VCaP (cell line): ENCODE results near the gene CR2.

Source experiments
- H3K27ac ChIP-seq: fragments of 450-650 bp; 2 replicates; pipeline ENCODE4 v1.5.1; 2017
- TF ChIP-seq, protein P1 (sequence below): fragments of 450-650 bp; conservative IDR thresholded peaks from 2 replicates; pipeline ENCODE4 v1.5.1; 2017; ENCODE audit warnings: mild to moderate bottlenecking, moderate library complexity

CR2 gene

DNA sequence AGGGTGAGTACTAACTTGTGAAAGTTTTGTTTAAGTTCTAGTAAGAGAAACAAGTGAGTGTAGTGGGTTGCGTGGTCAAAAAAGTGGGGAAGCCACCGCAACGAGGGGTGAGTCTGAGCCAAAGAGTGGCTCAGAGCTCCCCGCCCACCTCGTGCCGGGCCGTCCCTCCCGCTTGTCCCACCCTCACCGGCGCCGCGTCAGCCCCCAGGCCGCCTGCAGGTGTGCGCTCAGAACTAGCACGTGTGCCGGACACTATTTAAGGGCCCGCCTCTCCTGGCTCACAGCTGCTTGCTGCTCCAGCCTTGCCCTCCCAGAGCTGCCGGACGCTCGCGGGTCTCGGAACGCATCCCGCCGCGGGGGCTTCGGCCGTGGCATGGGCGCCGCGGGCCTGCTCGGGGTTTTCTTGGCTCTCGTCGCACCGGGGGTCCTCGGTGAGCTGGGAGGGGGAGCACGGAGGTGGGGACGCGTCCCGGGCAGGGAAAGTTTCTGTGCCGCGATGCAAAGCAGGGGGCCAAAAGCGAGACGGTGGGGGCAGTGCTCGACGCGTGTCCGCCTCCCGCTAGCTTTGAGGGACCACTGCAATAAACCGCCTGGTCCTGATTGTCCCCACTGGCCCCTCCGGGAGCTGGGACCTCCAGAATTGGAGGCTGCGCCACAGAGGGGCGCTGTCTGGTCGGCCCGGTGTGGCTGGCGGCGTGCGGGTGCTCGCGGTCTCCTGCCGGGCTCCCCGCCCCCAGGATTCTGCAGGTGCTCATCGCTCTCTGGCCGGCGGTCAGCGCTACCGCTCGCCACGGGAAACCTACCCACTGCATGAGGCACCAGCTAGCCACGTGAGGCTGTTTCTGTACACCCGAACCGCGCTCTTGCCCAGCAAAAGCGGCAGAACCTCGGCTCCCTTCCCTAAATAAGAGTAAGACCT lies at the start of gene CR2:
CR2 (plus strand) TSS at position 283 of the 919 bp plus-strand sequence; CDS start at position 374, 91 bp downstream.
- H3K27ac ChIP-seq, result no peak within 1 kb of the TSS
- TF ChIP-seq, protein P1, sequence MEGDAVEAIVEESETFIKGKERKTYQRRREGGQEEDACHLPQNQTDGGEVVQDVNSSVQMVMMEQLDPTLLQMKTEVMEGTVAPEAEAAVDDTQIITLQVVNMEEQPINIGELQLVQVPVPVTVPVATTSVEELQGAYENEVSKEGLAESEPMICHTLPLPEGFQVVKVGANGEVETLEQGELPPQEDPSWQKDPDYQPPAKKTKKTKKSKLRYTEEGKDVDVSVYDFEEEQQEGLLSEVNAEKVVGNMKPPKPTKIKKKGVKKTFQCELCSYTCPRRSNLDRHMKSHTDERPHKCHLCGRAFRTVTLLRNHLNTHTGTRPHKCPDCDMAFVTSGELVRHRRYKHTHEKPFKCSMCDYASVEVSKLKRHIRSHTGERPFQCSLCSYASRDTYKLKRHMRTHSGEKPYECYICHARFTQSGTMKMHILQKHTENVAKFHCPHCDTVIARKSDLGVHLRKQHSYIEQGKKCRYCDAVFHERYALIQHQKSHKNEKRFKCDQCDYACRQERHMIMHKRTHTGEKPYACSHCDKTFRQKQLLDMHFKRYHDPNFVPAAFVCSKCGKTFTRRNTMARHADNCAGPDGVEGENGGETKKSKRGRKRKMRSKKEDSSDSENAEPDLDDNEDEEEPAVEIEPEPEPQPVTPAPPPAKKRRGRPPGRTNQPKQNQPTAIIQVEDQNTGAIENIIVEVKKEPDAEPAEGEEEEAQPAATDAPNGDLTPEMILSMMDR, result peak; percentile 46

DNA sequence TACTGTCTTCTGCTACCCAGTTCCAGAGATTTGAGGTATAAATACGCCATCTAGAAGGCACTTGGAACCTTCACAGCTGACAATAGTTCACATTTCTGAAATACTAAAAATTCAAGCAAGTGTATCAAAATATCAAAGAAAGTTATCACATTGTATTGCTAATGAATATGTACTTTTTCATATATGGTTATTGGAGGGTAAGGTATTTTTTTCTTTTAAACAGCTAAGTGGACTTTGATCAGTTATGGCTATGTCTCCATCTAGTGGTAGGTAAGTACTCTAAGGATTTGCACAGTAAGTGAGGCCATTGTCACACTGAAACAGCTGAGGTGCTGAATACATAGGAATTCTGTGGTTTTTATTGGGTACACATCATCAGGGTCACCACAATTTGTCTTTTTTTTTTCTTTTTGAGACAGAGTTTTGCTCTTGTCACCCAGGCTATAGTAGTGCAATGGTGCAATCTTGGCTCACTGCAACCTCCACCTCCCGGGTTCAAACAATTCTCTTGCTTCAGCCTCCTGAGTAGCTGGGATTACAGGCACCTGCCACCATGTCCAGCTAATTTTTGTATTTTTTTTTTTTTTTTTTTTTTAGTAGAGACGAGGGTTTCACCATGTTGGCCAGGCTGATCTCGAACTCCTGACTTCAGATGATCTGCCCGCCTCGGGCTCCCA lies 49.1 kb upstream of the CR2 start:
- no peak overlapping the region for H3K27ac ChIP-seq
- TF ChIP-seq, protein P1, result peak; percentile 84

DNA sequence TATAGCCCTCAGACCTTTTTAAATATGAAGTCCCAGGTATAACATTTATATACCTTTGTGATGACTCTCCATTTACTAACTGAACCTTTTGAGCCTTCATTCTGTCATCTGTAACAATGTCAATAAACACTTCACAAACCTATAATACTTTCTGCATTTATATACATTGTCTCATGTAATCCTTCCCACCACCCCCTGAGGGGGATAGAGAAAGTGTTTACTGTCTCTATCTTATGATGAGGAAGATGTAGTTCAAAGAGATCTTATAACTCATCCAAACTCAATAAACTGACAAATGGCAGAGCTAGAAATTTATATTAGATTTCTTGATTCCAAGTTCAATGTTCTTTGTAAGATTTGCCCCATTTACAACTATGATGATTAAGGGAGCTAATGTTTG lies 48.3 kb upstream of the CR2 start:
- no peak overlapping the region for H3K27ac ChIP-seq
- TF ChIP-seq, protein P1, result no peak

DNA sequence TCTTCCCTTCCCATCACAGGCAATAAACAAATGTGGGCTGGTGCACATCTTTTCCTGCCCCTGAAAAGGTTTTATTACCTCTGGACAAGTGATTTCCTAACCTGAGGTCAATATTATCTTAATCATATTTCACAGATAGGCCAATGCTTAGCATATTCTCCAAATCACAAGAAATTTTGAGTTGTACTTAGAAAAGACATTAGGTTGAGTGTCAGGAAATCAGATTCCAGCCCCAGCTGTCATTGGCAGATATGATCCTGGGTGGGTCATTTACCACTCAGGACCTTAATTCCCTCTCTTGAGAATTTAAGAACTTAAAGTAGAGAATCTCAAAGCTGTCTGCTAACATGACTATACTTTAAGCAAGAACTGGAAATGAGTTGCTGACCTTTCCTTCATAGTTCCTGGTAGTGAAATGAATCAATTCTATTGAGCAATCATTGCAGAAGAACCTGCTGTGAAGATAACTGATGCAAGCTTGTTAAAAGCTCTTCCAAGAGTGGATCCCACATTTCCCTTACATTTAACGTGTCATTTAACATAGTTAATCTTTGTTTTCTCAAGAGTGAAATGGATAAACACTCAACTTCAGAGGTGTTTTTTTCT lies 46.4 kb upstream of the CR2 start:
- TF ChIP-seq, protein P1, result no peak
- H3K27ac ChIP-seq, result no peak overlapping the region

DNA sequence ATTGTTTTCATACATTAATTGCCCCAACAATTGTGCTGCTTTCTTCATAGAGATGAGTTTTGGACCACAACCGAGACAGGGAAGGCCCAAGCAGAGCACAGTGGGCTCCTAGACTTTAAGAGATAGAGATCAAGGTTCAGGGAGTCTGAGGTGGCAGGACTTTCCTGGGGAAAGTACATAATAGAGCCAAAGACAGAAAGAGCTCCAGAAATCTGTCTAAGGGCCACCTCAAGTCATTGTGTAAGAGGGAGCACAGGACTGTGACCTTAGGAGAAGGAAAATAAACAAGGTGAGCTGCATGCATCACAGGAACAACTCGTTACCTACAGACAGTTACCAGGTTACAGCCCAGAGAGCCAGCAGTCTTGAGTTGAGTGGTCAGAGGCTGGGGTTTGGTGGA lies 41.3 kb upstream of the CR2 start:
- H3K27ac ChIP-seq, result no peak overlapping the region
- TF ChIP-seq, protein P1, result no peak

DNA sequence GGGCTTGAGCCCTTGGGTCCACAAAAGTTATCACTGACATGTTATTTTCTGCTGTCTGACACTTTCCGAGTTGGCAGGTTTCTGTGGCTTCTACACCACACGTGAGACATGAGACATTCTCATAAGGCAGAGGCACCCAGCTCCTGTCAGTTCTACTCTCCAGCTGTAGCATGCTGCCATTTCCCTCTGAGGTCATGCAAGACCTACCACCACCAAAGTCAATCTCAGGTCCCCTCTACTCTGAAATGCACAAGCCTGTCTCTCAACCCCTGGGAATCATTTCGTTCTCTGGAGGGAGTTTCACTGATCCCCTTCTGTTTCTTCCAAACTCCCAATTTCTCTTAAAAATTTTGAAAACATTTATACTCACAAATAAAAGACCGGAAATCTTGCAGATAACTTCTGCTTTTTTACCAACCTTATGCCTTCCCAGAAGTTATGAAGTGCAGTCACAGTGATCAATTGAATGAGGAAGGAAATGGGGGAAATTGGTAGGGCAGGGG lies 39.5 kb upstream of the CR2 start:
- TF ChIP-seq, protein P1, result no peak
- no peak overlapping the region for H3K27ac ChIP-seq

DNA sequence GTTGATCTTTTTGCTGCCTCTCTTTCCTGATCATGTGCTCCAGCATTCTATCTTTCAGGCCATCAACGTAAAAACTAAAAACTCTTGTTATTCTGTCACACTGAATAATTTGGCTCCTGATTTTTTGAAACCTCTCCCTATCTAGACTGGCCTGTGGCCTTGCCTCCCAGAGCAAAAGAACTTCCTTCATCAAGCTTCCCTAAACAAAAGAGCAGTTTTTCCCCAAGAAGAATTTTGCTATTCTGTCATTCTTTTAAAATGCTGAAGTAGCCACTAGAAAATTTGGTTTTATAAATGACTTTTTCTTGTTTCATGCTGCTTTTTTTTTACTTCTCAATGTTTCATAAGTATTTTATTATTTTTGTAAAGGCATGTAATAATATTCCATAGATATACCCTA lies 37.1 kb upstream of the CR2 start:
- no peak overlapping the region for H3K27ac ChIP-seq
- TF ChIP-seq, protein P1, result no peak
